K562 (cell line): ENCODE measurements around the gene SPTLC3.

Source experiments
- EZH2 ChIP-seq: IDR thresholded peaks from 2 replicates; pipeline ENCODE4 v1.6.1; 2012; ENCODE audit warnings: low read depth, mild to moderate bottlenecking, inconsistent platforms, low read length, borderline replicate concordance
- JUN ChIP-seq, 2 experiments: sonication (generic) in 1 of 2; formaldehyde crosslinking in 1 of 2; IDR thresholded peaks; 2 replicates each; pipeline versions ENCODE4 v1.6.1 to v1.8.0; 2012 to 2022; ENCODE audit warnings: borderline replicate concordance in 2 of 2, mild to moderate bottlenecking in 2 of 2, improper control_type of control experiment in 1 of 2, low read depth in 1 of 2, low read length in 1 of 2, missing genetic modification reagents in 1 of 2
- TF ChIP-seq, protein P1 (sequence below): sonication (generic); formaldehyde crosslinking; IDR thresholded peaks from 2 replicates; pipeline ENCODE4 v1.8.0; 2022; ENCODE audit warnings: mild to moderate bottlenecking, missing genetic modification reagents
- TF ChIP-seq, protein P2 (sequence below): fragments of 450-650 bp; IDR thresholded peaks from 2 replicates; pipeline ENCODE4 v1.6.1; 2016

GRCh38 chr20:13131688-13132087 is 122.9 kb downstream of the SPTLC3 start:
- TF ChIP-seq EZH2 (no peak), JUN (IDR thresholded peaks at IDR 0.05; ENCODE audit: borderline replicate concordance, low read depth, low read length) (no peak), JUN (CRISPR knock-in tag; IDR thresholded peaks at IDR 0.05; ENCODE audit: borderline replicate concordance) (no peak)
- TF ChIP-seq, protein P1, sequence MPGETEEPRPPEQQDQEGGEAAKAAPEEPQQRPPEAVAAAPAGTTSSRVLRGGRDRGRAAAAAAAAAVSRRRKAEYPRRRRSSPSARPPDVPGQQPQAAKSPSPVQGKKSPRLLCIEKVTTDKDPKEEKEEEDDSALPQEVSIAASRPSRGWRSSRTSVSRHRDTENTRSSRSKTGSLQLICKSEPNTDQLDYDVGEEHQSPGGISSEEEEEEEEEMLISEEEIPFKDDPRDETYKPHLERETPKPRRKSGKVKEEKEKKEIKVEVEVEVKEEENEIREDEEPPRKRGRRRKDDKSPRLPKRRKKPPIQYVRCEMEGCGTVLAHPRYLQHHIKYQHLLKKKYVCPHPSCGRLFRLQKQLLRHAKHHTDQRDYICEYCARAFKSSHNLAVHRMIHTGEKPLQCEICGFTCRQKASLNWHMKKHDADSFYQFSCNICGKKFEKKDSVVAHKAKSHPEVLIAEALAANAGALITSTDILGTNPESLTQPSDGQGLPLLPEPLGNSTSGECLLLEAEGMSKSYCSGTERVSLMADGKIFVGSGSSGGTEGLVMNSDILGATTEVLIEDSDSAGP (CRISPR knock-in tag) = no peak
- TF ChIP-seq, protein P2, sequence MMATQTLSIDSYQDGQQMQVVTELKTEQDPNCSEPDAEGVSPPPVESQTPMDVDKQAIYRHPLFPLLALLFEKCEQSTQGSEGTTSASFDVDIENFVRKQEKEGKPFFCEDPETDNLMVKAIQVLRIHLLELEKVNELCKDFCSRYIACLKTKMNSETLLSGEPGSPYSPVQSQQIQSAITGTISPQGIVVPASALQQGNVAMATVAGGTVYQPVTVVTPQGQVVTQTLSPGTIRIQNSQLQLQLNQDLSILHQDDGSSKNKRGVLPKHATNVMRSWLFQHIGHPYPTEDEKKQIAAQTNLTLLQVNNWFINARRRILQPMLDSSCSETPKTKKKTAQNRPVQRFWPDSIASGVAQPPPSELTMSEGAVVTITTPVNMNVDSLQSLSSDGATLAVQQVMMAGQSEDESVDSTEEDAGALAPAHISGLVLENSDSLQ = no peak
